Choroid plexus epithelial cell (primary cell): Measurements from ENCODE around the gene BMP10.

Source experiments
- DNase-seq: peaks from one replicate; pipeline ENCODE4 v3.0.0-alpha.2; 2010; ENCODE audit warnings: low read depth
- H3K4me3 ChIP-seq: 2 replicates; pipeline ENCODE4 v1.5.1; 2011; ENCODE audit warnings: low read depth, mild to moderate bottlenecking, control low read depth, low read length, moderate library complexity
- CTCF ChIP-seq: conservative IDR thresholded peaks from 2 replicates; pipeline ENCODE4 v1.5.1; 2011; ENCODE audit warnings: low read depth, mild to moderate bottlenecking, control low read depth, inconsistent platforms, low read length, moderate library complexity

The BMP10 gene

GRCh38 chr2:68908392-68908970 lies 37.3 kb upstream of the BMP10 start:
- TF ChIP-seq CTCF, result no peak
- no peak overlapping the region for H3K4me3 ChIP-seq
- DNase-seq, result peak; percentile 69

DNA sequence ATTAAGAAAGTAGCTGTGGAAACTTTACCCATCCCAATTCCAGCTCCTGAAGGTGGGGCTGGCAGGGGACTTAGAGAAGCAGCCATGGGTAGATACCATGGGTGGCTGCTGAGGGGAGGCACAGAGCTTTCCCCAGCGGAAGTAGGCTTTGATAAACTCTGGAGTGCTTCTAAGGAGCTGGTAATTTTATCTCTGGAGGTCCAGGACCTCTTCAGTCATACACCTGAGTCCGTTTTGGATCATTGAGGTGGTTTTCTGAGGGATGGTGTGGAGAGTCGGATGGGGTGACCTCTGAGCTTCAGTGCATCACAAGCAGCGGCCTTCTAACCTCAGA lies 36.7 kb upstream of the BMP10 start:
- no peak for DNase-seq
- no peak for TF ChIP-seq CTCF
- no peak overlapping the region for H3K4me3 ChIP-seq

DNA sequence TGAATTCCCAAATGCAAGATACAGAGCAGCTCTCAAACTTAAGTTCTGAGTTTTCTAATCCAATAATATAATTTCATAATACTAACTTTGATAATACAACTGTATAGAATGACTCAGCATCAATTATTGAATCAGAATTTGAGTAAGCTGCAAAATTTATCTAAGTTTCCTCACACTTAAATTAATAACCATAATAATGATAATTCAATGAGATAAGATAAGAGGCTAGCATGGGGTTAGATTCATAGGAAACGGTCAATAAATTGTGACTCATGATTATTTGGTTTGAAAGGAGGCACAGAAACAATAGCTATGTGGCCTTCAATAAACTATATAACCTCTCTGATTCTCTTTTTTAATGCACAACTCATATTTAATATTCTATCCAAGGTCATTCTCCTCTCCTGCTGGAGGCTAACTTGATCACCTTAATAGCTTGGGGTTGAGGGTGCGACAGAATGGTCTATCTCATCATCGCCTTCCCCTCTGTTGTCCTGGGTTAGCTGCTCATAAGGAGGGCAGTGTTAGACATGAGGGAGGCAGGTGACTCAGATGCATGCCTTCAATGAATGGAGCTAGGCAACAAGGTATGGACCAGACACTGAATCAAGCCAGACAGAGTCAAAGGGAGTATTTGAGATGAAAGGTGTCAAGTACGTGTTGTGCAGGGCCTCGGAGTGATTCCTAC lies 36.2 kb upstream of the BMP10 start:
- TF ChIP-seq CTCF, result no peak
- DNase-seq, result no peak
- H3K4me3 ChIP-seq, result no peak overlapping the region

DNA sequence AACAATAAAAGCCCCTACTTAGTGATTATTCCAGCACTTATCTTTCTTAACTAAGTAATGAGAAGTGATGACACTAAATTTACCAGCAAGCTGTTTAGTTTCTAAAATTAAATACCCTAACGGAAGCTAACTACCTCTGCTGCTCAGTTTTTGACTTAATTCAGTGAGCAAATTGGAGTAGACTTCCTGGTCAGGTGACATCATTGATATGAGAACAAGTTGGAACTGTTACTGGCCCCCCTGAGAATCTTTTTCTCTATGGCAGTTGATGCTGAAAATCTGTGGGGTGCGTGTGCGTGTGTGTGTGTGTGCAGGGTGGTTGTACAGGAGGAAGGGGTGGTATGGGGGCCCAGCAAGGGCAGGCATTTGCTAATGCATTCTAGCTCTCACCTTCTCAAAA lies 35.5 kb upstream of the BMP10 start:
- H3K4me3 ChIP-seq, result no peak overlapping the region
- TF ChIP-seq CTCF, result no peak
- DNase-seq, result no peak

GRCh38 chr2:68905116-68905515 lies 33.9 kb upstream of the BMP10 start:
- no peak for TF ChIP-seq CTCF
- no peak overlapping the region for H3K4me3 ChIP-seq
- DNase-seq, result no peak

GRCh38 chr2:68901561-68901960 lies 30.4 kb upstream of the BMP10 start:
- no peak overlapping the region for H3K4me3 ChIP-seq
- DNase-seq, result no peak
- TF ChIP-seq CTCF, result no peak

DNA sequence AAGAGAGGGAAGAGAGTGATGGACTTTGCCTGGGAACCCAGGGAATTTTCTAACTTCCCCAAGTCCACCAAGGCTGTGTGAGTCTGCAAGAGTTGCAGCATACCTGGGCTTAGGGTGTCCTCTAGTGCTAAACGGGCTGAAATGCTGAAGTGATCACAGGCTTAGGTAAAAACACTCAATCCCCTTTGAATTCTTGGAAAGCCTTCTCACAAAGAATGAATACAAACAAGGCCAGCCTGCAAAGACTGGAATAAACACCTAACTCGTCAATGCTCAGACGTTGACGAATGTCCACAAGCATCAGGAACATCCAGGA lies 30.0 kb upstream of the BMP10 start:
- H3K4me3 ChIP-seq, result no peak overlapping the region
- TF ChIP-seq CTCF, result peak; percentile 58
- DNase-seq, result peak; percentile 62
